ENCODE data around the gene TLL1. TPM values are rescaled to one million over a fixed set of nuclear protein-coding genes. Genes with fewer than 3 reads are reported as not detected.

The TLL1 gene
- total RNA-seq, 1 donor, result 19.0 TPM

DNA sequence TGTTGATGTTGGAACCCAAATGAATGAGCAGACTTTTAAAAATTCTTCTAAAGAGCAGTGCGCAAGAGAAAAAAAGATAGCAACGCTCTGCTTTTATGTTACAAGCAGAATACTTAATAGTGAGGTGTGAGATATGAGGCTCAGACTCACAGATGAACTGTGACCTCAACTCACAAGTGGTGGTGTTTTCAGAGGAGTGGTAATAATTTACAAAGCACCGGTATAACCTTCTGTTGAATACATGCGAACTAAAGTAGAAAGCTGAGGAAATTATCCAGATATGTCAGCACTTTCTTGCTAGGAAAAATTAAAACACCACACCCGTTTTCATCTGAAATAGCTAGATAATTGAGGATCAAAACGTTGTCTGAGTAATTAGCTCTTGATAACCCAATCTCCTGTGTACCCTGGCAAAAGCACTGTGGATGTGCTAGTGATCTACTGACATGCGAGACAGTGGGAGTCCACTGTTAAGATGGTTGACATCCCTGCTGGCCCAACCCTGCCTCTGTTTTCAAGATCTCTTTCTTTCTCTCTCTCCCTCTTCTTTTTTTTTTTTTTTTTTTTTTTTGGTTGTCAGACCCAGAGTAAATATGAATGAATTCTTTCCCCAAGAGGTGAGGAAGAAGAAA lies 6.9 kb upstream of the TLL1 start:
- TF ChIP-seq, protein P1, sequence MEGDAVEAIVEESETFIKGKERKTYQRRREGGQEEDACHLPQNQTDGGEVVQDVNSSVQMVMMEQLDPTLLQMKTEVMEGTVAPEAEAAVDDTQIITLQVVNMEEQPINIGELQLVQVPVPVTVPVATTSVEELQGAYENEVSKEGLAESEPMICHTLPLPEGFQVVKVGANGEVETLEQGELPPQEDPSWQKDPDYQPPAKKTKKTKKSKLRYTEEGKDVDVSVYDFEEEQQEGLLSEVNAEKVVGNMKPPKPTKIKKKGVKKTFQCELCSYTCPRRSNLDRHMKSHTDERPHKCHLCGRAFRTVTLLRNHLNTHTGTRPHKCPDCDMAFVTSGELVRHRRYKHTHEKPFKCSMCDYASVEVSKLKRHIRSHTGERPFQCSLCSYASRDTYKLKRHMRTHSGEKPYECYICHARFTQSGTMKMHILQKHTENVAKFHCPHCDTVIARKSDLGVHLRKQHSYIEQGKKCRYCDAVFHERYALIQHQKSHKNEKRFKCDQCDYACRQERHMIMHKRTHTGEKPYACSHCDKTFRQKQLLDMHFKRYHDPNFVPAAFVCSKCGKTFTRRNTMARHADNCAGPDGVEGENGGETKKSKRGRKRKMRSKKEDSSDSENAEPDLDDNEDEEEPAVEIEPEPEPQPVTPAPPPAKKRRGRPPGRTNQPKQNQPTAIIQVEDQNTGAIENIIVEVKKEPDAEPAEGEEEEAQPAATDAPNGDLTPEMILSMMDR (IDR thresholded peaks at IDR 0.05; ENCODE audit: insufficient read depth, low read depth, low read length), result no peak
- no peak for DNase-seq (ENCODE audit: low read depth)
- no peak overlapping the region for H3K4me3 ChIP-seq (ENCODE audit: low read depth, low read length)

DNA sequence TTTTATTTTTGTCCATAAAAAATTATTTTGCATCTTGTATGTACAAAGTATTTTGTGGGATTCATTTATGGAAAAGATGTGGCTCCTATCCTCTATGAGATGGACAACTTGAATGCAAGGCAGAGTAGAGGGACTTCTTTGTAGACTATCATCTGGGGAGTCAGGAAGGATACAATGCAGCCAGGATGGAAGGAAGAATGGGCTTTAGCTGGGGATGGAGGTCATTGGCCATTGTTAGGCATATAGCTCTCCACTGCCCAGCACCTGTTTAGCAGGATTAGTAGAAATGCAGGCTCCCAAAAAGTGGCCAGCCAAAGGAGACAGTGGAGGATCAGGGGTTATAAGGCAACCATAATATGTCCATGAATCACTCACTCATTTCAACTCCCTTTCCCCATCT lies 5.1 kb upstream of the TLL1 start:
- TF ChIP-seq, protein P1 (IDR thresholded peaks at IDR 0.05; ENCODE audit: insufficient read depth, low read depth, low read length), result no peak
- DNase-seq (ENCODE audit: low read depth), result no peak
- H3K4me3 ChIP-seq (ENCODE audit: low read depth, low read length), result no peak overlapping the region

DNA sequence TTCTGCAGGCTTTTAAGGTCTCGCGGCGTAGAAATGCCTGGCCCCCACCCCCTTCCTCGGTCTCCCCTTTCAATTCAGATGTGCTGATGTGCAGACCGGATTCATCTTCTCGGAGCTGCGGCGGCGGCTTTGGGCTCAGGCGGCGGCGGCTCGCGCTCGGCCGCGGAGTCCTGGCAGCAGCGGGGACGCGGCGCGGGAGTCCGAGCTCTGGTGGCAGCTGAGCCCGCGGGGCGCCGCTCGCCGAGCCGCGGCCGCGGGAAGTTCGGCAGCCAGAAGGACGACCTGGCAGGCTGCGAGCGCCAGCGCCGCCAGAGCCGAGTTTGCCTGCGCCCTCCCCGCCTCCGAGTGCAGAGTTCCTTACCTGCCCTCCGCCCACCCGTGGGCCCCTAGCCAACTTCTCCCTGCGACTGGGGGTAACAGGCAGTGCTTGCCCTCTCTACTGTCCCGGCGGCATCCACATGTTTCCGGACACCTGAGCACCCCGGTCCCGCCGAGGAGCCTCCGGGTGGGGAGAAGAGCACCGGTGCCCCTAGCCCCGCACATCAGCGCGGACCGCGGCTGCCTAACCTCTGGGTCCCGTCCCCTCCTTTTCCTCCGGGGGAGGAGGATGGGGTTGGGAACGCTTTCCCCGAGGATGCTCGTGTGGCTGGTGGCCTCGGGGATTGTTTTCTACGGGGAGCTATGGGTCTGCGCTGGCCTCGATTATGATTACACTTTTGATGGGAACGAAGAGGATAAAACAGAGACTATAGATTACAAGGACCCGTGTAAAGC lies 448 bp downstream of the TLL1 start:
- TF ChIP-seq, protein P1 (IDR thresholded peaks at IDR 0.05; ENCODE audit: insufficient read depth, low read depth, low read length), result no peak
- DNase-seq (ENCODE audit: low read depth), result no peak
- H3K4me3 ChIP-seq (ENCODE audit: low read depth, low read length), result peak overlapping the region; percentile 44

DNA sequence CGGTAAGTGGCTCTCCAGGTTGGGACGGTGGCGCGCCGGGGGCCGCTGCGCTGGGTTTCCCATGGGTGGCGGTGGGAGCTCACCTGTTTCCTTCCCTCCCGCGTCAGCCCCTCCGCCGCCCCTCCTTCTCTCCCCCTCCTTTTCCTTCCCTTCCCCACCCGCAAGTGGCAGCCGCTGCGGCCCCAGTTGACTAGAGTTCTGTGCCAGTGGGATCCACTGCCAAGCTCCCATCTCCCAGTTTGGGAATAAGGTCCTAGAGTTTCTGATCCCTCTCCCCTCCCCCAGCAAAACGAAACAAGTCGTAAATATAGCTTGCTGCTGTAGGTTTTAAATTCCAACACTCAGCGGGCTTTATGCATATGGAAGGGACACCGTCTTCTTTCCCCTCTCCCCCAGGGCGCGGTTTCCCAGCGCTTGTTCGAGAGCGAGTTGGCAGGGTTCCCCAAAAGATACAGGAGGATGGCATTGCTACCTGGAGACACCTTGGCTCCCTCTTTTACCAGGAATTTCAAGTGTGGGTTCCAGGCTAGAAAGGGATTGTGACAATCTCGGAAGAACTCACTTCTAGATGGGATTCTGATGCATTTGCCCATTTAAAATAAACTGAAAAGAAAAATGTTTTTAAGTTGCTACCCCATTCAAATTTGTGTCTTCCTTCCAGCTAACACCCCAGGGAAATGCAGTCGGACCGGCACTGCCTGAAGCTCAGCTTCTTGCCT lies 1.2 kb downstream of the TLL1 start:
- TF ChIP-seq, protein P1 (IDR thresholded peaks at IDR 0.05; ENCODE audit: insufficient read depth, low read depth, low read length), result no peak
- H3K4me3 ChIP-seq (ENCODE audit: low read depth, low read length), result peak overlapping the region; percentile 44
- peak; percentile 1 for DNase-seq (ENCODE audit: low read depth)

DNA sequence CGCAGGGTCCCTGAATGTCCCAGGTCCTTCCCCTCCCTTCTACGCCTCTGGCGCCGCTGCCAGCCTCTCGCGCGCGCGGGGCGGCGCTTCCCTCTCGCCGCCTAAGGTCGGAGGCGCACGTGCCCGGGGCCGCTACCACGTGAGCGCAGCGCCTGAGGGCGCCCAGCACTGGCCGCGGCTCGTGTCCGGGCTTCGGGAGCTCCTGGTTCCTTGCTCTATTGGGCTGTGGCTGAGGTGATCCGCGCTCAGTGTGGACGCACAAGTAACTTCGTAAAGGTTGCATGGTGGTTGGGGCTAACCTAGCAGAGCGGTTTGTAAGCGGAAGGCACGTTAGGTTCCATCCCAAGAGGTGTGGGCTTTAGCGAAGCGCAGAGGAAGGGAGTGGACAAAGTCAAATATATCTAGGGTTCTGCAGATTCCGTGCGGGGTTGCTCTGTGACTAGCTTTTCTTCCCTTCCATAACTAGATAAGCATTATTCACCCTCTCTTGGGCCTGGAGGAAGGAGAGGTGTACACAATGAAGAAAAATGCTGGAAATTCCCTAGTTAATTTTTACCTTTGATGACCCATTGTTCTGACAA lies 1.8 kb downstream of the TLL1 start:
- no peak for DNase-seq (ENCODE audit: low read depth)
- peak overlapping the region; percentile 5 for H3K4me3 ChIP-seq (ENCODE audit: low read depth, low read length)
- TF ChIP-seq, protein P1 (IDR thresholded peaks at IDR 0.05; ENCODE audit: insufficient read depth, low read depth, low read length), result no peak

- DNase-seq (ENCODE audit: low read depth), result no peak
- H3K4me3 ChIP-seq (ENCODE audit: low read depth, low read length), result no peak overlapping the region
- TF ChIP-seq, protein P1 (IDR thresholded peaks at IDR 0.05; ENCODE audit: insufficient read depth, low read depth, low read length), result no peak
These were observed 2.4 kb downstream of the TLL1 start for GRCh38 chr4:165875446-165875845.

Data from fibroblast of villous mesenchyme (primary cell).